ENCODE results near the gene TCP1.
"Not testable (repeated sequence)": the region's sequence is repeated elsewhere in the genome, so short reads cannot be mapped to it uniquely, and the experiment has no call there.

TCP1 gene

DNA sequence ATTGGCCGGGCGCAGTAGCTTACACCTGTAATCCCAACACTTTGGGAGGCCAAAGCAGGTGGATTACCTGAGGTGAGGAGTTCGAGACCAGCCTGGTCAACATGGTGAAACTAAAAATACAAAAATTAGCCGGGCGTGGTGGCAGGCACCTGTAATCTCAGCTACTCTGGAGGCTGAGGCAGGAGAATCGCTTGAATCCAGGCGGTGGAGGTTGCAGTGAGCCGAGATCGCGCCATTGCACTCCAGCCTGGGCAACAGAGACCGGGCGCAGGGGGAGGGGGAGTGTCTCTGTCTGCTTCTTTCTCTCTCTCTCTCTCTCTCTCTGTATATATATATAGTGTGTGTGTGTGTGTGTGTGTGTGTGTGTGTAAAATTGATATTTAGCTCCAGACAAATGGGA is 56.9 kb downstream of the TCP1 start:
- not testable (repeated sequence) for DNase-seq

DNA sequence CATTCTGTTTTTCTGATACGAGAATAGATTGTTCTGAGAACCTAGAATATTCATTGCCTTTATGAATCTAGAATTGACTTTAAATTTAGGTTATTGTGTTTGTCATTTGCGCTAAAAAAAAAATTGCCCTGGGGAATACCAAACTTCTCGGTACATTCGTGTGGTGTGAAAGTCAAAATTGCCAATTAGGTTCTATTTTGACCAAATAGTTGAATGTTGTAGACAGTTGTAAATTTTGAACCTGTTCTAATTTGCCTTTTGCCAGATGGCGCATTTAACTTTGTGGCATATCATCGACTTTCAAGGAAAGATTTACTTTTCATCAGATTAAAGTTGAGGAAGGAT is 59.1 kb downstream of the TCP1 start:
- DNase-seq, result no peak

DNA sequence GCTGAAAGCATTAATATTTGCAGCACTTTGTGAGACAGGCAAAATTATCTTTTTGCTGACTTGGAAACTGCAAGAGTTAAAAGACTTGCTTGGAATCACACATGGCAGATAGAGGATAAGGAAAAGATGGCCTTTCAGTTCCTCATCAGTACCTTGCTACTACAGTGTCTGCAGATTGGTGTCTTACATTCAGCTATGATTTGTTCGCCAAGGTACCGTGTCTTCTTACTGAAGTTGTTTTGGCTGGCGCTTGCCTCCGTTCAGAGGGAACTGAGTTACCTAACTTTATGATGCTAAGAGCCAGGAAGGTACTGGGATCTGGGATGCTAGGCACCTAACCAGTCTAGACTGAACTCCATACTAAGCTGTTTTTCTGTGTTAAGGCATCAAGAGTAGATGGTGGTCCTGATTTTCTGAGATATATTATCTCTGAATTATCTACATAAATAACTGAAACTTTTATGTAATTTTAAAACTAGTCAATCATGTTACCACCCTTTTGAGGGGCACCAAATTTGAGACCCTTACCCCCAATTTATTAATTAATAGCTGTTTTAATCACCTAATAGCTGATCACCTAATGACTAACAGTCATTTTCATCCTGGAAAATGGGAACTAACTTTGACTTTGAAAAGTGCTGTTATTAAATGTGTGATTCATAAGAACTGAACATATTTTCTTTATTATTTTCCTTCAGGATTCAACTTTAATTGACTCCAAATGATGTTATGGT is 59.6 kb downstream of the TCP1 start:
- no peak for DNase-seq

DNA sequence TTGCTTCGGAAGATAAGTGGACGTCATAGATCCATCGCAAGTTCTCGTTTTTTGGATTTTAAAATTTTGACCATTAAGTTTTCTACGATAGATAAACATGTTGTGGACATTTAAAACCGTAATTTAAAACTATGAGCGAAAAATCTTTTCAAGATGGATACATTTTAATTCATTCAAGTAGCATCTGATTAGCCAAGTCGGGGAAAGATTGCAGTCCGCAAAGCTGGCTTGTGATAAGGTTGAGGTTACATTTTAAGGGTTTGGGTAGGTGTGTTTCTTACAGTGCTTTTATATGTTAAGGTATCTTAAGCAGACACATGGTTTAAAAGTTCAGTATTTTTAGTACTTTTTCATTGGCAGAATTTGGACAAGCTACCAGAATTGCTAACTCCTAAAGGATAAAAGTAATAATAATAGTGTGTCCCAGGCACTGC is 60.9 kb downstream of the TCP1 start:
- DNase-seq, result no peak
